Caco-2 (cell line): Measurements from ENCODE around the gene UBE3C. TPM values are rescaled to one million over a fixed set of nuclear protein-coding genes. Genes with fewer than 3 reads are reported as not detected.

Experiments
- BruUV-seq: library from RNA; stranded (reverse); fragments of 400-500 nt; replicated peaks from 2 replicates; lab custom pipeline; 2021; lab: Mats Ljungman, UMichigan
- CTCF ChIA-PET: fragments of 300-600 bp; sonication (Branson Sonifier 250); formaldehyde crosslinking; loops from one replicate; lab custom pipeline; 2022; ENCODE audit warnings: antibody characterized with exemption; lab: Charles Lee
- POLR2A ChIA-PET: fragments of 300-600 bp; sonication (Branson Sonifier 250); formaldehyde crosslinking; loops from one replicate; lab custom pipeline; 2022; ENCODE audit warnings: antibody characterized with exemption; lab: Charles Lee
- DNase-seq, 2 experiments: peaks; one replicate each; pipeline versions ENCODE4 v3.0.0 to v3.0.0-alpha.2; 2020 to 2022
- H3K27me3 ChIP-seq: replicated peaks from 2 replicates; pipeline ENCODE4 v1.6.0; 2011; ENCODE audit warnings: low read length; ENCODE audit not compliant: control insufficient read depth, insufficient read depth
- H3K36me3 ChIP-seq: 2 replicates; pipeline ENCODE4 v1.5.1; 2011; ENCODE audit warnings: low read length; ENCODE audit not compliant: control insufficient read depth, insufficient read depth
- H3K4me1 ChIP-seq: fragments of 250-450 bp; sonication (Bioruptor Pico); 2 replicates; pipeline ENCODE4 v1.5.1; 2020; ENCODE audit warnings: mild to moderate bottlenecking
- H3K4me3 ChIP-seq: 2 replicates; pipeline ENCODE4 v1.5.1; 2011; ENCODE audit warnings: low read depth, mild to moderate bottlenecking, control low read depth, low read length
- H3K9me3 ChIP-seq: fragments of 250-450 bp; sonication (Bioruptor Pico); 2 replicates; pipeline ENCODE4 v1.5.1; 2020; ENCODE audit warnings: mild to moderate bottlenecking, moderate library complexity
- H3K27ac Mint-ChIP-seq: one replicate; pipeline ENCODE4 v1.8.0; 2022; ENCODE audit warnings: mixed read lengths; ENCODE audit not compliant: unreplicated experiment
- H3K27me3 Mint-ChIP-seq: one replicate; pipeline ENCODE4 v1.8.0; 2022; ENCODE audit warnings: mixed read lengths; ENCODE audit not compliant: insufficient read depth, unreplicated experiment
- H3K36me3 Mint-ChIP-seq: one replicate; pipeline ENCODE4 v1.8.0; 2022; ENCODE audit warnings: mild to moderate bottlenecking, mixed read lengths; ENCODE audit not compliant: insufficient read depth, unreplicated experiment
- H3K4me1 Mint-ChIP-seq: one replicate; pipeline ENCODE4 v1.8.0; 2022; ENCODE audit warnings: low read depth, mixed read lengths; ENCODE audit not compliant: unreplicated experiment
- H3K4me3 Mint-ChIP-seq: one replicate; pipeline ENCODE4 v1.8.0; 2022; ENCODE audit warnings: mild to moderate bottlenecking, moderate library complexity, mixed read lengths; ENCODE audit not compliant: unreplicated experiment
- H3K9me3 Mint-ChIP-seq: one replicate; pipeline ENCODE4 v1.8.0; 2022; ENCODE audit warnings: mixed read lengths; ENCODE audit not compliant: unreplicated experiment
- intact Hi-C: fragments of 100-400 bp; cut with micrococcal nuclease; formaldehyde crosslinking; loops from one replicate; pipeline ENCODE4 v1.10.0; 2022; ENCODE audit not compliant: unreplicated experiment
- total RNA-seq: library from RNA; stranded (reverse); gene quantifications from 2 replicates; pipeline ENCODE4 v1.2.3, GENCODE V29; 2022
- TF ChIP-seq, protein P1 (sequence below), 2 experiments: fragments of 200-600 bp in 1 of 2; IDR thresholded peaks; 1 replicate in 1 of 2; 2 replicates in 1 of 2; pipeline versions ENCODE4 v1.5.1 to v1.8.0; 2011 to 2022; ENCODE audit warnings: antibody characterized with exemption in 1 of 2, control low read depth in 1 of 2, inconsistent platforms in 1 of 2, low read depth in 1 of 2, low read length in 1 of 2, mild to moderate bottlenecking in 1 of 2, moderate library complexity in 1 of 2; ENCODE audit not compliant: insufficient read depth in 1 of 2, severe bottlenecking in 1 of 2, unreplicated experiment in 1 of 2

UBE3C gene
- total RNA-seq, 1 experiment from 2014 or later = 76.1 TPM

DNA sequence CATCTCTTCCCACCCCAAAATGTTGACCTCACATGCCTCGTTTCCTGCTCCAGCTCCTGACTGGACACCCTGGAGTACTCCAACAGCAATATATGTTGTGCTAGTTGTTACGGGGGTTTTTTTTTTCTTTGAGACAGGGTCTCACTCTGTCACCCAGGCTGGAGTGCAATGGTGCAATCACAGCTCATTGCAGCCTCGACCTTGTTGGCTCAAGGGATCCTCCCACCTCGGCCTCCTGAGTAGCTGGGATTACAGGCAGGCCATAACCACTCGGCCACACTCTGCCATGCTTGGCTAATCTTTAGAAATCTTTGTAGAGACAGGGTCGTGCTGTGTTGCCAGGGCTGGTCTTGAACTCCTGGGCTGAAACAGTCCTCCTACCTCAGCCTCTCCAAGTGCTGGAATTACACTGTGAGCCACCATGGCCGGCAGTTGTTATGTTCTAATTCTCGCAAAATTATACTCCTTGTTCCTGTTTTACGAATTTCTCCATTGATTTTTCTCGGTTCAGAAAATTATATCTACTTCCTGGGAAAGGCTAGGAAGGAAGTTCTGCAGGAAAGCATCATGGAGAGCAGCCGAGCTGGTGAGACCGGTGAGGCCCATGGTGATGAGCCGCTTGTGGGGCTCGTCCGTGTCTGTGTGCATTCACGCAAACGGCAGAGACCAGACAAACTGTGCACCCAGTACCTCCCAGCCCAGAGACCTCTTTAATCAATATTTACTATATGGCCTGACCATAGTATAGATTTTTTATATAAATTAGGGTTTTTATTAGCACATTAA is 145.7 kb downstream of the UBE3C start:
- Histone ChIP-seq H3K36me3 (no peaks in the 10 kb centered on the region), H3K4me3 (no peak overlapping the region), H3K27me3 (no peaks in the 10 kb centered on the region), H3K9me3 (peaks cover 6% of the 10 kb centered on the region), H3K4me1 (peaks cover 13% of the 10 kb centered on the region)
- no peaks in the 10 kb centered on the region for H3K4me1 Mint-ChIP-seq
- TF ChIP-seq, protein P1, sequence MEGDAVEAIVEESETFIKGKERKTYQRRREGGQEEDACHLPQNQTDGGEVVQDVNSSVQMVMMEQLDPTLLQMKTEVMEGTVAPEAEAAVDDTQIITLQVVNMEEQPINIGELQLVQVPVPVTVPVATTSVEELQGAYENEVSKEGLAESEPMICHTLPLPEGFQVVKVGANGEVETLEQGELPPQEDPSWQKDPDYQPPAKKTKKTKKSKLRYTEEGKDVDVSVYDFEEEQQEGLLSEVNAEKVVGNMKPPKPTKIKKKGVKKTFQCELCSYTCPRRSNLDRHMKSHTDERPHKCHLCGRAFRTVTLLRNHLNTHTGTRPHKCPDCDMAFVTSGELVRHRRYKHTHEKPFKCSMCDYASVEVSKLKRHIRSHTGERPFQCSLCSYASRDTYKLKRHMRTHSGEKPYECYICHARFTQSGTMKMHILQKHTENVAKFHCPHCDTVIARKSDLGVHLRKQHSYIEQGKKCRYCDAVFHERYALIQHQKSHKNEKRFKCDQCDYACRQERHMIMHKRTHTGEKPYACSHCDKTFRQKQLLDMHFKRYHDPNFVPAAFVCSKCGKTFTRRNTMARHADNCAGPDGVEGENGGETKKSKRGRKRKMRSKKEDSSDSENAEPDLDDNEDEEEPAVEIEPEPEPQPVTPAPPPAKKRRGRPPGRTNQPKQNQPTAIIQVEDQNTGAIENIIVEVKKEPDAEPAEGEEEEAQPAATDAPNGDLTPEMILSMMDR (IDR thresholded peaks at IDR 0.05; ENCODE audit: insufficient read depth in 1 of 2, low read depth in 1 of 2, low read length in 1 of 2, severe bottlenecking in 1 of 2, unreplicated experiment in 1 of 2) = no peak
- ChIA-PET CTCF (no interaction called here), POLR2A (no interaction called here)
- H3K27ac Mint-ChIP-seq = no peak overlapping the region
- no peak overlapping the region for H3K4me3 Mint-ChIP-seq
- peaks cover 10% of the 10 kb centered on the region for H3K36me3 Mint-ChIP-seq
- BruUV-seq = no TSS peak
- no peaks in the 10 kb centered on the region for H3K9me3 Mint-ChIP-seq
- no peaks in the 10 kb centered on the region for H3K27me3 Mint-ChIP-seq
- DNase-seq = no peak
- intact Hi-C loops = no loop called here

- BruUV-seq = no TSS peak
- peaks cover 12% of the 10 kb centered on the region for H3K4me1 ChIP-seq
- DNase-seq = no peak
- intact Hi-C loops = no loop called here
- TF ChIP-seq, protein P1 (IDR thresholded peaks at IDR 0.05; ENCODE audit: insufficient read depth in 1 of 2, low read depth in 1 of 2, low read length in 1 of 2, severe bottlenecking in 1 of 2, unreplicated experiment in 1 of 2) = no peak
- no peaks in the 10 kb centered on the region for H3K27me3 ChIP-seq
- ChIA-PET CTCF (no interaction called here), POLR2A (no interaction called here)
- Mint-ChIP-seq H3K27me3 (no peaks in the 10 kb centered on the region), H3K9me3 (no peaks in the 10 kb centered on the region), H3K4me3 (no peak overlapping the region), H3K4me1 (peaks cover 7% of the 10 kb centered on the region), H3K27ac (no peak overlapping the region), H3K36me3 (no peaks in the 10 kb centered on the region)
- H3K9me3 ChIP-seq = no peaks in the 10 kb centered on the region
- no peak overlapping the region for H3K4me3 ChIP-seq
- no peaks in the 10 kb centered on the region for H3K36me3 ChIP-seq
Observed at GRCh38 chr7:157291404-157292080, 152.8 kb downstream of the UBE3C start.

GRCh38 chr7:157292258-157292657 is 153.5 kb downstream of the UBE3C start:
- H3K4me1 ChIP-seq = peaks cover 12% of the 10 kb centered on the region
- peaks cover 7% of the 10 kb centered on the region for H3K4me1 Mint-ChIP-seq
- no peaks in the 10 kb centered on the region for H3K9me3 Mint-ChIP-seq
- no peaks in the 10 kb centered on the region for H3K27me3 ChIP-seq
- H3K27ac Mint-ChIP-seq = no peak overlapping the region
- H3K4me3 Mint-ChIP-seq = no peak overlapping the region
- ChIA-PET POLR2A (no interaction called here), CTCF (no interaction called here)
- intact Hi-C loops = no loop called here
- no peaks in the 10 kb centered on the region for H3K27me3 Mint-ChIP-seq
- H3K4me3 ChIP-seq = no peak overlapping the region
- DNase-seq = no peak
- TF ChIP-seq, protein P1 (IDR thresholded peaks at IDR 0.05; ENCODE audit: insufficient read depth in 1 of 2, low read depth in 1 of 2, low read length in 1 of 2, severe bottlenecking in 1 of 2, unreplicated experiment in 1 of 2) = no peak
- no TSS peak for BruUV-seq
- H3K36me3 ChIP-seq = no peaks in the 10 kb centered on the region
- H3K9me3 ChIP-seq = no peaks in the 10 kb centered on the region
- no peaks in the 10 kb centered on the region for H3K36me3 Mint-ChIP-seq
